OCI-LY3 (cell line): ENCODE data around the gene TUBGCP3.

Experiments
- H2AFZ ChIP-seq: fragments of 200-600, 300-600 bp; shearing (Covaris generic); 2 replicates; pipeline ENCODE4 v1.6.0; 2014; ENCODE audit warnings: antibody characterized with exemption, low read depth, low read length
- H3K27ac ChIP-seq: fragments of 200-600, 300-600 bp; sonication (generic); 2 replicates; pipeline ENCODE4 v1.5.1; 2014; ENCODE audit warnings: mild to moderate bottlenecking, low read length, moderate library complexity, mixed read lengths
- H3K27me3 ChIP-seq: fragments of 200-600, 300-600 bp; sonication (generic); 2 replicates; pipeline ENCODE4 v1.6.1; 2014; ENCODE audit warnings: low read depth, low read length, mixed read lengths
- H3K36me3 ChIP-seq: fragments of 200-600, 300-600 bp; sonication (generic); replicated peaks from 2 replicates; pipeline ENCODE3; 2014; ENCODE audit warnings: low read depth, low read length, mixed read lengths
- H3K4me1 ChIP-seq: fragments of 300-600, 200-600 bp; sonication (generic); 2 replicates; pipeline ENCODE4 v1.6.1; 2014; ENCODE audit warnings: low read length, mixed read lengths
- H3K4me2 ChIP-seq: fragments of 200-600, 300-600 bp; sonication (generic); 2 replicates; pipeline ENCODE4 v1.6.1; 2014; ENCODE audit warnings: low read length, mixed read lengths
- H3K4me3 ChIP-seq: fragments of 300-600, 200-600 bp; sonication (generic); 2 replicates; pipeline ENCODE4 v1.5.1; 2014; ENCODE audit warnings: antibody characterized with exemption, mild to moderate bottlenecking, low read length, moderate library complexity
- H3K79me2 ChIP-seq: fragments of 300-600, 200-600 bp; shearing (Covaris generic); 2 replicates; pipeline ENCODE4 v1.6.1; 2014; ENCODE audit warnings: mild to moderate bottlenecking, low read length, mixed read lengths
- H3K9ac ChIP-seq: fragments of 300-600, 200-600 bp; shearing (Covaris generic); 2 replicates; pipeline ENCODE4 v1.6.0; 2014; ENCODE audit warnings: mild to moderate bottlenecking, low read length, moderate library complexity
- H3K9me3 ChIP-seq: fragments of 200-600, 300-600 bp; shearing (Covaris generic); 2 replicates; pipeline ENCODE4 v1.6.1; 2014; ENCODE audit warnings: low read length, mixed read lengths; ENCODE audit not compliant: insufficient read depth
- H4K20me1 ChIP-seq: fragments of 200-600, 300-600 bp; sonication (generic); 2 replicates; pipeline ENCODE4 v1.6.1; 2016; ENCODE audit warnings: low read length, mixed read lengths; ENCODE audit not compliant: insufficient read depth
- EZH2phosphoT487 ChIP-seq: fragments of 200-600 bp; shearing (Covaris generic); IDR thresholded peaks from 2 replicates; pipeline ENCODE4 v1.6.1; 2018; ENCODE audit warnings: antibody characterized with exemption, mixed run types, low read depth
- TF ChIP-seq, protein P1 (sequence below): fragments of 200-600, 300-600 bp; sonication (generic); IDR thresholded peaks from 2 replicates; pipeline ENCODE4 v1.5.1; 2014; ENCODE audit warnings: antibody characterized with exemption, low read length, low read depth

Gene TUBGCP3

DNA sequence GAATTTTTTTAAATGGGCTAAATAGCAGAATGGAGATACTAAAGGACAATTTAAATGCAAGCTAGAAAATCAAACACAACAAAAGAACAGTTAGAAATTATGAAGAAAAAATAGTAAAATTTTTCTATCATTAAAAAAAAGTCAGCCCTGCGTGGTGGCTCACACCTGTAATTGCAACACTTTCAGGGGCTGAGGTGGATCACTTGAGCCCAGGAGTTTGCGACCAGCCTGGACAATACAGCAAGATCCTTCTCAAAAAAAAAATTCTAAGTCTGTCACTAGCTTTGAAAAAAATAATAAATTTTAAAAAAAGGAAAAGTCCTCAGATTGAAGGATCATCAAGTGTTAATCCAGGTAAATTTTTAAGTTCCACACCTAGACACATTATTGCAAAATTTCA, 7.7 kb downstream of the TUBGCP3 start:
- no peak overlapping the region for H3K9ac ChIP-seq
- peaks cover 26% of the 10 kb centered on the region for H3K4me1 ChIP-seq
- H3K79me2 ChIP-seq = peaks cover 99% of the 10 kb centered on the region
- H3K4me3 ChIP-seq = no peak overlapping the region
- H3K27ac ChIP-seq = no peak overlapping the region
- H4K20me1 ChIP-seq = peaks cover 78% of the 10 kb centered on the region
- H3K27me3 ChIP-seq = no peaks in the 10 kb centered on the region
- H3K4me2 ChIP-seq = no peak overlapping the region
- H3K36me3 ChIP-seq = peaks cover 26% of the 10 kb centered on the region
- TF ChIP-seq, protein P1, sequence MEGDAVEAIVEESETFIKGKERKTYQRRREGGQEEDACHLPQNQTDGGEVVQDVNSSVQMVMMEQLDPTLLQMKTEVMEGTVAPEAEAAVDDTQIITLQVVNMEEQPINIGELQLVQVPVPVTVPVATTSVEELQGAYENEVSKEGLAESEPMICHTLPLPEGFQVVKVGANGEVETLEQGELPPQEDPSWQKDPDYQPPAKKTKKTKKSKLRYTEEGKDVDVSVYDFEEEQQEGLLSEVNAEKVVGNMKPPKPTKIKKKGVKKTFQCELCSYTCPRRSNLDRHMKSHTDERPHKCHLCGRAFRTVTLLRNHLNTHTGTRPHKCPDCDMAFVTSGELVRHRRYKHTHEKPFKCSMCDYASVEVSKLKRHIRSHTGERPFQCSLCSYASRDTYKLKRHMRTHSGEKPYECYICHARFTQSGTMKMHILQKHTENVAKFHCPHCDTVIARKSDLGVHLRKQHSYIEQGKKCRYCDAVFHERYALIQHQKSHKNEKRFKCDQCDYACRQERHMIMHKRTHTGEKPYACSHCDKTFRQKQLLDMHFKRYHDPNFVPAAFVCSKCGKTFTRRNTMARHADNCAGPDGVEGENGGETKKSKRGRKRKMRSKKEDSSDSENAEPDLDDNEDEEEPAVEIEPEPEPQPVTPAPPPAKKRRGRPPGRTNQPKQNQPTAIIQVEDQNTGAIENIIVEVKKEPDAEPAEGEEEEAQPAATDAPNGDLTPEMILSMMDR = no peak
- no peak for TF ChIP-seq EZH2phosphoT487
- H3K9me3 ChIP-seq = no peaks in the 10 kb centered on the region
- no peak overlapping the region for H2AFZ ChIP-seq

DNA sequence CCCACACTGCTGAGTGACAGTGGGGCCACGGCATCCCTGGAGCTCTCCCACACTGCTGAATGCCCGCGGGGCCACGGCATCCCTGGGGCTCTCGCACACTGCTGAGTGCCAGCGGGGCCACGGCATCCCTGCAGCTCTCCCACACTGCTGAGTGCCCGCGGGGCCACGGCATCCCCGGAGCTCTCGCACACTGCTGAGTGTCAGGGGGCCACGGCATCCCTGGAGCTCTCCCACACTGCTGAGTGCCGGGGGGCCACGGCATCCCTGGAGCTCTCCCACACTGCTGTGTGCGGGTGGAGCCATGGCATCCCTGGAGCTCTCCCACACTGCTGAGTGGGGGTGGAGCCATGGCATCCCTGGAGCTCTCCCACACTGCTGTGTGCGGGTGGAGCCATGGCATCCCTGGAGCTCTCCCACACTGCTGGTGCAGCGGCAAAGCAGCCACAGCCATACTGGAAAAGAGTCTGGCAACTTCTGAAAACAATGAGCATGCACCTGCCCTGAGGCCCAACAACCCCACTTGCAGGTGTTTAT, 8.6 kb downstream of the TUBGCP3 start:
- Histone ChIP-seq H3K27me3 (no peaks in the 10 kb centered on the region), H4K20me1 (peaks cover 80% of the 10 kb centered on the region), H3K4me1 (peaks cover 30% of the 10 kb centered on the region), H3K36me3 (peaks cover 26% of the 10 kb centered on the region), H3K9me3 (no peaks in the 10 kb centered on the region), H3K9ac (no peak overlapping the region), H3K4me2 (no peak overlapping the region), H3K27ac (no peak overlapping the region), H3K4me3 (no peak overlapping the region), H2AFZ (no peak overlapping the region), H3K79me2 (peaks cover 99% of the 10 kb centered on the region)
- TF ChIP-seq, protein P1 = no peak
- TF ChIP-seq EZH2phosphoT487 = no peak

DNA sequence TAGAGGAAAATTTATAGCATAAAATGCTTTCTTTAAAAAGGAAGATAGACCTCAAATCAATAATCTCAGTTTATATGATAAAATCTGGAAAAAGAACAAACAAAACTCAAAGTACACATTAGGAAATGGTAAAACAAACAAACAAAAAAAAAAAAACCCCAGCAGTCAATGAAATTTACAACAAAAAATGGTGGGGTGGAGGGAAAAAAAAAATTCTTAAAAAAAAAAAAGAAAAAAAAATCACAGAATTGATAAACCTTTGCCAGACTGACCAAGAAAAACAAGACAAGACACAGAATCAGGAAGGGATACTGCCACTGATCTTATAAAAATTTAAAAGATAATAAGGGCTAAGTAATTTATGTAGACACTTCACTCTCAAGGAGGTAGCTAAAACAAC, 11.2 kb downstream of the TUBGCP3 start:
- H2AFZ ChIP-seq = no peak overlapping the region
- peaks cover 99% of the 10 kb centered on the region for H3K79me2 ChIP-seq
- H3K27ac ChIP-seq = no peak overlapping the region
- no peak overlapping the region for H3K4me3 ChIP-seq
- H3K9ac ChIP-seq = no peak overlapping the region
- peaks cover 13% of the 10 kb centered on the region for H3K4me1 ChIP-seq
- peaks cover 87% of the 10 kb centered on the region for H4K20me1 ChIP-seq
- H3K27me3 ChIP-seq = no peaks in the 10 kb centered on the region
- no peak overlapping the region for H3K4me2 ChIP-seq
- TF ChIP-seq EZH2phosphoT487 = no peak
- TF ChIP-seq, protein P1 = no peak
- no peaks in the 10 kb centered on the region for H3K9me3 ChIP-seq
- H3K36me3 ChIP-seq = peaks cover 16% of the 10 kb centered on the region

DNA sequence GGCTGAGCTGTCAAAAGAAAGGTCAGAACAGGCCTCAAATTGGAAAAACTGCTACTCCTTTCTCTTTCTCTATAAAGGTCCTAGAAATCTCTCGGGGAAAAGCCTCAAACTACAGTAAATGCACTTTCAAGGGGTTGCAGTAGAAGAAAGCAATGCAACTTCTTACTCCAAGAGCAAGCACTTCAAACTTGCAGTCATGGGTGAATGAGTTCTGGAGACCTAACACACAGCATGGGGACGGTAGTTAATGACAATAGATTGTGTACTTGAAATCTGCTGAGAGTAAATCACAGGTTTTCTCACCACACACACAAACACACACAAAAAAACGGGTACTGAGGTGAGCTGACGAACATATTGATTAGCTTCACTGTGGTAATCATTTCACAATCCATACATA, 11.8 kb downstream of the TUBGCP3 start:
- H3K4me2 ChIP-seq = no peak overlapping the region
- TF ChIP-seq, protein P1 = no peak
- TF ChIP-seq EZH2phosphoT487 = no peak
- no peak overlapping the region for H3K9ac ChIP-seq
- no peak overlapping the region for H2AFZ ChIP-seq
- H4K20me1 ChIP-seq = peaks cover 90% of the 10 kb centered on the region
- H3K4me1 ChIP-seq = peaks cover 13% of the 10 kb centered on the region
- H3K4me3 ChIP-seq = no peak overlapping the region
- H3K36me3 ChIP-seq = peaks cover 14% of the 10 kb centered on the region
- H3K79me2 ChIP-seq = peaks cover 99% of the 10 kb centered on the region
- no peaks in the 10 kb centered on the region for H3K27me3 ChIP-seq
- no peak overlapping the region for H3K27ac ChIP-seq
- H3K9me3 ChIP-seq = no peaks in the 10 kb centered on the region
